ENCODE results near the gene PSMD3. TPM values are rescaled to one million over a fixed set of nuclear protein-coding genes. Genes with fewer than 3 reads are reported as not detected.

PSMD3 gene
- total and polyA plus RNA-seq, 4 donors = 30.7 to 80.7 (median 66.3) TPM

GRCh38 chr17:39935909-39936308 lies 44.7 kb upstream of the PSMD3 start:
- Histone ChIP-seq H3K27me3 (ENCODE audit: control insufficient read depth in 4 of 4, insufficient read depth in 4 of 4, low read length in 3 of 4) (no peaks in the 10 kb centered on the region), H3K4me1 (ENCODE audit: control insufficient read depth in 4 of 4, insufficient read depth in 4 of 4, low read length in 3 of 4) (peaks cover 3 to 16% (median 10%) of the 10 kb centered on the region in 4 donors), H3K9ac (ENCODE audit: low read depth in 1 of 2, low read length in 2 of 2) (no peak overlapping the region), H3K4me3 (ENCODE audit: low read depth in 1 of 3, low read length in 3 of 3) (no peak overlapping the region), H3K36me3 (ENCODE audit: control insufficient read depth in 4 of 4, insufficient read depth in 3 of 4, low read depth in 1 of 4, low read length in 3 of 4) (no peaks in the 10 kb centered on the region), H3K9me3 (ENCODE audit: control insufficient read depth in 4 of 4, low read length in 3 of 4) (no peaks in the 10 kb centered on the region), H3K27ac (ENCODE audit: low read depth in 1 of 2, low read length in 2 of 2) (no peak overlapping the region)
- DNase-seq (ENCODE audit: low spot score) = no peak
- TF ChIP-seq RAD21 (IDR thresholded peaks at IDR 0.05) = no peak
- TF ChIP-seq GABPA (IDR thresholded peaks at IDR 0.05 in 1 of 2, conservative IDR thresholded peaks at IDR 0.05 in 1 of 2) = no peak
- TF ChIP-seq FOXA1 (IDR thresholded peaks at IDR 0.05) = no peak
- no peak for TF ChIP-seq REST (IDR thresholded peaks at IDR 0.05)
- TF ChIP-seq HNF4G (IDR thresholded peaks at IDR 0.05) = no peak
- no peak for TF ChIP-seq MAX (IDR thresholded peaks at IDR 0.05)
- no peak for TF ChIP-seq TAF1 (conservative IDR thresholded peaks at IDR 0.05)
- no peak for TF ChIP-seq RXRA (IDR thresholded peaks at IDR 0.05)
- no peak for TF ChIP-seq EGR1 (IDR thresholded peaks at IDR 0.05; ENCODE audit: low read depth in 2 of 2)
- no peak for TF ChIP-seq HNF4A (conservative IDR thresholded peaks at IDR 0.05)
- TF ChIP-seq ZBTB33 (IDR thresholded peaks at IDR 0.05) = no peak
- TF ChIP-seq ATF3 (IDR thresholded peaks at IDR 0.05) = no peak
- 92% methylated on average over 3 of the region's 3 CpGs for whole genome bisulfite sequencing

GRCh38 chr17:39937447-39937846 lies 43.2 kb upstream of the PSMD3 start:
- no peak overlapping the region for H3K27ac ChIP-seq (ENCODE audit: low read depth in 1 of 2, low read length in 2 of 2)
- 96% methylated on average over 3 of the region's 3 CpGs for WGBS
- H3K36me3 ChIP-seq (ENCODE audit: control insufficient read depth in 4 of 4, insufficient read depth in 3 of 4, low read depth in 1 of 4, low read length in 3 of 4) = no peaks in the 10 kb centered on the region
- peaks cover 3 to 16% (median 10%) of the 10 kb centered on the region in 4 donors for H3K4me1 ChIP-seq (ENCODE audit: control insufficient read depth in 4 of 4, insufficient read depth in 4 of 4, low read length in 3 of 4)
- H3K9me3 ChIP-seq (ENCODE audit: control insufficient read depth in 4 of 4, low read length in 3 of 4) = no peaks in the 10 kb centered on the region
- H3K4me3 ChIP-seq (ENCODE audit: low read depth in 1 of 3, low read length in 3 of 3) = no peak overlapping the region
- TF ChIP-seq MAX (IDR thresholded peaks at IDR 0.05) (no peak), FOXA1 (IDR thresholded peaks at IDR 0.05) (no peak), HNF4A (conservative IDR thresholded peaks at IDR 0.05) (no peak), RAD21 (IDR thresholded peaks at IDR 0.05) (no peak), YY1 (IDR thresholded peaks at IDR 0.05) (no peak), JUND (IDR thresholded peaks at IDR 0.05) (no peak), ATF3 (IDR thresholded peaks at IDR 0.05) (no peak)
- DNase-seq (ENCODE audit: low spot score) = no peak
- no peak overlapping the region for H3K9ac ChIP-seq (ENCODE audit: low read depth in 1 of 2, low read length in 2 of 2)
- H3K27me3 ChIP-seq (ENCODE audit: control insufficient read depth in 4 of 4, insufficient read depth in 4 of 4, low read length in 3 of 4) = no peaks in the 10 kb centered on the region
